Hepatocyte (in vitro differentiated cells): ENCODE results near the gene FBN1. TPM values are rescaled to one million over a fixed set of nuclear protein-coding genes. Genes with fewer than 3 reads are reported as not detected.

Experiments
- DNase-seq: peaks from one replicate; pipeline ENCODE4 v3.0.0-alpha.2; 2016; ENCODE audit warnings: low spot score
- H2AFZ ChIP-seq: fragments of 200-600 bp; sonication (generic); 2 replicates; pipeline ENCODE4 v1.6.0; 2016; ENCODE audit warnings: antibody characterized with exemption, mild to moderate bottlenecking
- H3K27ac ChIP-seq: fragments of 200-600 bp; sonication (generic); 2 replicates; pipeline ENCODE4 v1.5.1; 2016; ENCODE audit warnings: mild to moderate bottlenecking
- H3K27me3 ChIP-seq: fragments of 200-600 bp; sonication (generic); 2 replicates; pipeline ENCODE4 v1.6.1; 2016
- H3K36me3 ChIP-seq: fragments of 200-600 bp; sonication (generic); replicated peaks from 2 replicates; pipeline ENCODE4 v1.5.1; 2016; ENCODE audit warnings: low read depth; ENCODE audit not compliant: insufficient read depth
- H3K4me1 ChIP-seq: fragments of 200-600 bp; sonication (generic); 2 replicates; pipeline ENCODE4 v1.5.1; 2016; ENCODE audit warnings: mild to moderate bottlenecking, moderate library complexity; ENCODE audit not compliant: insufficient read depth
- H3K4me2 ChIP-seq: fragments of 200-600 bp; sonication (generic); 2 replicates; pipeline ENCODE4 v1.6.0; 2016
- H3K4me3 ChIP-seq: fragments of 200-600 bp; sonication (generic); 2 replicates; pipeline ENCODE4 v1.5.1; 2016; ENCODE audit warnings: mild to moderate bottlenecking
- H3K79me2 ChIP-seq: fragments of 200-600 bp; sonication (generic); 2 replicates; pipeline ENCODE4 v1.6.0; 2017; ENCODE audit warnings: mild to moderate bottlenecking
- H3K9me2 ChIP-seq: fragments of 200-600 bp; sonication (generic); replicated peaks from 2 replicates; pipeline ENCODE4 v1.6.0; 2017; ENCODE audit warnings: mild to moderate bottlenecking; ENCODE audit not compliant: insufficient read depth
- H3K9me3 ChIP-seq: fragments of 200-600 bp; sonication (generic); 2 replicates; pipeline ENCODE4 v1.5.1; 2016; ENCODE audit warnings: low read depth, mild to moderate bottlenecking
- H4K20me1 ChIP-seq: fragments of 200-600 bp; sonication (generic); 2 replicates; pipeline ENCODE4 v1.6.0; 2016; ENCODE audit warnings: mild to moderate bottlenecking; ENCODE audit not compliant: insufficient read depth, poor library complexity, severe bottlenecking
- CTCF ChIP-seq: fragments of 200-600 bp; sonication (generic); IDR thresholded peaks from 2 replicates; pipeline ENCODE4 v1.5.1; 2016; ENCODE audit warnings: antibody characterized with exemption, mild to moderate bottlenecking; ENCODE audit not compliant: poor library complexity
- EZH2 ChIP-seq: fragments of 200-600 bp; sonication (generic); IDR thresholded peaks from 2 replicates; pipeline ENCODE4 v1.6.1; 2016; ENCODE audit warnings: antibody characterized with exemption, mild to moderate bottlenecking, borderline replicate concordance
- EZH2phosphoT487 ChIP-seq: fragments of 200-600 bp; sonication (generic); IDR thresholded peaks from one replicate; pipeline ENCODE4 v1.6.1; 2018; ENCODE audit warnings: antibody characterized with exemption, mild to moderate bottlenecking, low read depth, moderate library complexity; ENCODE audit not compliant: unreplicated experiment, severe bottlenecking
- WGBS: methylation state at CpG from one replicate; pipeline ENCODE4 v1.1.6; 2016; ENCODE audit warnings: low lambda C conversion rate; ENCODE audit errors: missing lambda C conversion rate; 5-methylcytosine and 5-hydroxymethylcytosine counted together
- polyA plus RNA-seq: library from polyadenylated mRNA; unstranded; fragments of >200 nt; fragmentation: Nextera tagmentation; extraction: Ambion mirVana; gene quantifications from 2 replicates; pipeline ENCODE4 v1.2.1, GENCODE V29; 2016
- total RNA-seq: library from RNA; depleted of rRNA; stranded (reverse); fragments of >200 nt; gene quantifications from 2 replicates; pipeline ENCODE4 v1.2.3, GENCODE V29; 2014

Gene FBN1
- total and polyA plus RNA-seq, 2 experiments from 2014 or later = 76.6 to 199 TPM

GRCh38 chr15:48580736-48581135, 64.8 kb downstream of the FBN1 start:
- Histone ChIP-seq H3K27ac (peak overlapping the region; percentile 16), H4K20me1 (no peaks in the 10 kb centered on the region), H3K36me3 (no peaks in the 10 kb centered on the region), H3K9me3 (no peaks in the 10 kb centered on the region), H3K79me2 (peaks cover 5% of the 10 kb centered on the region), H3K9me2 (no peaks in the 10 kb centered on the region), H2AFZ (no peak overlapping the region), H3K4me2 (no peak overlapping the region), H3K4me1 (no peaks in the 10 kb centered on the region), H3K4me3 (no peak overlapping the region), H3K27me3 (no peaks in the 10 kb centered on the region)
- 89% methylated on average over 2 of the region's 2 CpGs for WGBS
- DNase-seq = no peak
- TF ChIP-seq EZH2 (no peak), EZH2phosphoT487 (no peak), CTCF (no peak)

GRCh38 chr15:48579945-48580671, 65.4 kb downstream of the FBN1 start:
- H3K4me3 ChIP-seq = no peak overlapping the region
- H4K20me1 ChIP-seq = no peaks in the 10 kb centered on the region
- H3K4me1 ChIP-seq = no peaks in the 10 kb centered on the region
- H3K9me2 ChIP-seq = no peaks in the 10 kb centered on the region
- no peaks in the 10 kb centered on the region for H3K9me3 ChIP-seq
- H3K27me3 ChIP-seq = no peaks in the 10 kb centered on the region
- H3K79me2 ChIP-seq = peaks cover 5% of the 10 kb centered on the region
- no peak overlapping the region for H2AFZ ChIP-seq
- no peak for TF ChIP-seq CTCF
- TF ChIP-seq EZH2phosphoT487 = no peak
- no peak for TF ChIP-seq EZH2
- WGBS = 93% methylated on average over 8 of the region's 8 CpGs
- H3K4me2 ChIP-seq = no peak overlapping the region
- no peaks in the 10 kb centered on the region for H3K36me3 ChIP-seq
- peak overlapping the region; percentile 16 for H3K27ac ChIP-seq
- DNase-seq = no peak

- no peak overlapping the region for H3K4me2 ChIP-seq
- no peak overlapping the region for H2AFZ ChIP-seq
- H3K9me2 ChIP-seq = no peaks in the 10 kb centered on the region
- H3K27ac ChIP-seq = peak overlapping the region; percentile 16
- H4K20me1 ChIP-seq = no peaks in the 10 kb centered on the region
- peaks cover 5% of the 10 kb centered on the region for H3K79me2 ChIP-seq
- WGBS = 93% methylated on average over 2 of the region's 2 CpGs
- H3K9me3 ChIP-seq = no peaks in the 10 kb centered on the region
- no peaks in the 10 kb centered on the region for H3K27me3 ChIP-seq
- H3K4me3 ChIP-seq = no peak overlapping the region
- no peak for DNase-seq
- TF ChIP-seq EZH2phosphoT487 = no peak
- TF ChIP-seq CTCF = no peak
- TF ChIP-seq EZH2 = no peak
- H3K36me3 ChIP-seq = no peaks in the 10 kb centered on the region
- no peaks in the 10 kb centered on the region for H3K4me1 ChIP-seq
These were observed 66.5 kb downstream of the FBN1 start for GRCh38 chr15:48578965-48579364.

- Histone ChIP-seq H3K4me3 (no peak overlapping the region), H3K36me3 (no peaks in the 10 kb centered on the region), H2AFZ (no peak overlapping the region), H3K79me2 (peaks cover 5% of the 10 kb centered on the region), H3K27me3 (no peaks in the 10 kb centered on the region), H3K9me3 (no peaks in the 10 kb centered on the region), H3K4me2 (no peak overlapping the region), H4K20me1 (no peaks in the 10 kb centered on the region), H3K27ac (no peak overlapping the region), H3K4me1 (no peaks in the 10 kb centered on the region), H3K9me2 (no peaks in the 10 kb centered on the region)
- no peak for DNase-seq
- TF ChIP-seq EZH2 (no peak), CTCF (no peak), EZH2phosphoT487 (no peak)
- WGBS = 79% methylated on average over 7 of the region's 7 CpGs
These were observed 68.0 kb downstream of the FBN1 start for GRCh38 chr15:48577469-48577868.
